ENCODE results near the gene YBX1.
A peak's percentile ranks its signal among the peaks of the same experiment; 100 is the strongest.

YBX1 gene

GRCh38 chr1:42681741-42682483, at the start of gene YBX1:
Gene YBX1 (plus strand): TSS chr1:42682418. CDS start chr1:42682566, 148 bp downstream.
- peak within 1 kb of the TSS; percentile 88 for H3K4me3 ChIP-seq (ENCODE audit: control insufficient read depth, low read depth, low read length)
- DNase-seq (ENCODE audit: low read depth) = peak; percentile 99
- no peak for TF ChIP-seq CTCF (conservative IDR thresholded peaks at IDR 0.05; ENCODE audit: control insufficient read depth, insufficient read depth, low read depth, low read length)

DNA sequence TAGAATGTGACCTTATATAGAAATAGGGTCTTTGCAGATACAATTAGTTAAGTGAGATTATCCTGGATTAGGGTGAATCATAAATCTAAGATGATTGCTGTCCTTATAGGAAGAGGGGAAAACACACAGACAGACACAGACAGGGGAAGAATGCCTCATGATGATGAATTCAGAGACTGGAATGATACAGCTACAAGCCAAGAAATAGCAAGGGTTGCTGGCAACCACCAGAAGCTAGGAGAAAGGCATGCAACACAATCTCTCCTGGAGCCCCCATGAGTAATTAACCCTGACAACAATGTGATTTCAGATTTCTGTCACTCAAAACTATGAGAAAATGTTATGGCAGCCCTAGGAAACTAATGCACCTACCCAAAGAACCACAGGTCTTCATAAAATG, 43.1 kb upstream of the YBX1 start:
- TF ChIP-seq CTCF (conservative IDR thresholded peaks at IDR 0.05; ENCODE audit: control insufficient read depth, insufficient read depth, low read depth, low read length) = no peak
- no peak overlapping the region for H3K4me3 ChIP-seq (ENCODE audit: control insufficient read depth, low read depth, low read length)
- DNase-seq (ENCODE audit: low read depth) = no peak

DNA sequence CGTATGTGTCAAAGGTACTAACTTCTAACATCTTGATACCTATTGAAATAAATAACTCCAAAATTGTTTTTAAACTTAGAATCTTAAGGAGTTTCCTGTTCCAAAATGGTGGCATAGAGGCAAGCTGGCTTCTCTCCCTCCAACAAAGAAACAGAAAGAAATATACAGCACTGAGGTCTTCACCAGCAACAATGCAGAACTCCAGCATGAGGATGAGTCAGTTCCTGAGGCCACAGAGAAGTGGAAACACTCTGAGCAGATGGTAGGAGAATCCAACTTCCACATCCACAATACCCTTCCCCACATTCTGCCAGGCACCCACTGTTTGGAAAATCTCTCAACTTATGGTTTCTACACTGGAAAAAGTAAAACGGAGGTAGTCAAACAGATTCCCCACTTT, 36.2 kb upstream of the YBX1 start:
- no peak for DNase-seq (ENCODE audit: low read depth)
- H3K4me3 ChIP-seq (ENCODE audit: control insufficient read depth, low read depth, low read length) = no peak overlapping the region
- TF ChIP-seq CTCF (conservative IDR thresholded peaks at IDR 0.05; ENCODE audit: control insufficient read depth, insufficient read depth, low read depth, low read length) = no peak

DNA sequence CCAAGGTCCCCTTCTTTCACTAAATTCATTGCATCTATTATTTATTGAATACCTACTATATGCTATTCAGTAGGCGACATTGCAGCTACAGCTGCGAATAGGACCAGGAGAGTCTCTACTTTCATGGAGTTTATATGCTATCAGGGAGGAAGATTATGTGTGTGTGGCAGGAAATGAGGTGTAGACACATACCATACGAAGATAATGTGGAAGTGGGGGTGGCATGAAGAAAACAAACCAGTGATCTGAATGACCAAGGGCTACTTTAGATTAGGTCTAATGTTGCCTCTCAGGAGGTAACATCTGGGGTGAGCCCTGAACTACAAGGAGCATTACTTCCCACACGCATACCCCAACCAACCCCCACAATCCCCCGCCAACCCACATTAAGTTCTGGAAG, 25.0 kb upstream of the YBX1 start:
- no peak overlapping the region for H3K4me3 ChIP-seq (ENCODE audit: control insufficient read depth, low read depth, low read length)
- DNase-seq (ENCODE audit: low read depth) = no peak
- TF ChIP-seq CTCF (conservative IDR thresholded peaks at IDR 0.05; ENCODE audit: control insufficient read depth, insufficient read depth, low read depth, low read length) = no peak

- peak; percentile 3 for TF ChIP-seq CTCF (conservative IDR thresholded peaks at IDR 0.05; ENCODE audit: control insufficient read depth, insufficient read depth, low read depth, low read length)
- DNase-seq (ENCODE audit: low read depth) = peak; percentile 88
- H3K4me3 ChIP-seq (ENCODE audit: control insufficient read depth, low read depth, low read length) = peak within 1 kb of the TSS; percentile 98
Observed at GRCh38 chr1:42657981-42658876, 24.0 kb upstream of the YBX1 start, which contains the start of gene PPIH. Gene PPIH (plus strand): TSS chr1:42658423. CDS start chr1:42658447, 24 bp downstream.

DNA sequence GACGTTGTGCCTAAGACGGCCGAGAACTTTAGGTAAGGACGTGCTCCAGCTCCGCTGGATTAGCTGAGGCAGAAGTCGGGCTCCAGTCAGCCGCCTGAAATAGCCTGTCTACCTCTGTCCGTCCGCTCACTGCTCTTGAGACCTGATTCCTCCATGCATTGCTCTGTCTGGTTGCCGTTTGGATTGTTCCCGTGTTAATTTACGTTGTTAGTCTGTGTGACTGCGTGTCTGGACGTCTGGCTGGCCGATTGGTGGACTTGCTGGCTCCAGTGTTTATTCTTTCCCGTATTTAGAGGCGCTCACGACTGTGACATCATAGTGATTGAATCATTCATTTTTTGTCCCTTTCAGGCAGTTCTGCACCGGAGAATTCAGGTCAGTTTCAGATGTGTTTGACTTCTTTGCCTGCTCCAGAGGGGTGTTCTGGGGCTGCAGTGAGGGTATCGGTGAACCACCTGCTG, 23.3 kb upstream of the YBX1 start:
- peak; percentile 44 for DNase-seq (ENCODE audit: low read depth)

More for the DNA sequence above, 23.3 kb upstream of the YBX1 start:
- peak overlapping the region; percentile 98 for H3K4me3 ChIP-seq (ENCODE audit: control insufficient read depth, low read depth, low read length)
- TF ChIP-seq CTCF (conservative IDR thresholded peaks at IDR 0.05; ENCODE audit: control insufficient read depth, insufficient read depth, low read depth, low read length) = no peak

Measured in fibroblast of mammary gland (primary cell).